Uterus (tissue), 4 donors: ENCODE data around the gene PRELID3B. TPM values are rescaled to one million over a fixed set of nuclear protein-coding genes. Genes with fewer than 3 reads are reported as not detected.
A peak's percentile ranks its signal among the peaks of the same experiment; 100 is the strongest.
"Not testable (repeated sequence)": the region's sequence is repeated elsewhere in the genome, so short reads cannot be mapped to it uniquely, and the experiment has no call there.

Experiments
- DNase-seq, 2 donors: peaks; one replicate each; pipeline ENCODE4 v3.0.0-alpha.2; 2019 to 2020
- H3K27ac ChIP-seq, 2 donors: fragments of 200-600 bp; sonication (generic); 1 replicate in 1 of 2; 2 replicates in 1 of 2; pipeline ENCODE4 v1.5.1; 2016 to 2018
- H3K27me3 ChIP-seq, 2 donors: fragments of 200-600 bp; sonication (generic); one replicate each; pipeline ENCODE4 v1.5.1; 2018 to 2019; ENCODE audit warnings: control low read depth in 1 of 2
- H3K36me3 ChIP-seq, 2 donors: fragments of 200-600 bp; sonication (generic); one replicate each; pipeline ENCODE4 v1.5.1; 2019; ENCODE audit warnings: control low read depth in 1 of 2
- H3K4me1 ChIP-seq, 2 donors: fragments of 200-600 bp; sonication (generic); one replicate each; pipeline ENCODE4 v1.5.1; 2018 to 2019; ENCODE audit warnings: control low read depth in 1 of 2
- H3K4me3 ChIP-seq, 2 donors: fragments of 200-600 bp; sonication (generic); 1 replicate in 1 of 2; 2 replicates in 1 of 2; pipeline ENCODE4 v1.5.1; 2018 to 2019; ENCODE audit warnings: mild to moderate bottlenecking in 1 of 2
- H3K9me3 ChIP-seq, 2 donors: fragments of 200-600 bp; sonication (generic); one replicate each; pipeline ENCODE4 v1.5.1; 2019; ENCODE audit warnings: control low read depth in 1 of 2
- POLR2A ChIP-seq, 2 donors: fragments of 450-650 bp; IDR thresholded peaks; one replicate each; pipeline ENCODE4 v1.6.1; 2016; ENCODE audit warnings: antibody characterized with exemption in 2 of 2, mild to moderate bottlenecking in 1 of 2, moderate library complexity in 1 of 2
- intact Hi-C: fragments of 100-400 bp; cut with DNase I; formaldehyde crosslinking; loops from one replicate; pipeline ENCODE4 v1.15.1; 2023; ENCODE audit warnings: low total_unique reads
- total RNA-seq, 4 donors: library from RNA; depleted of rRNA in 3 of 4; stranded (reverse); fragments of >200 nt in 3 of 4; gene quantifications; one replicate each; pipeline versions ENCODE4 v1.1.0 to v1.2.4, GENCODE V29; 2014 to 2023
- TF ChIP-seq, protein P1 (sequence below), 4 experiments: fragments of 200-600 bp in 2 of 4; fragments of 450-650 bp in 2 of 4; sonication (generic) in 2 of 4; IDR thresholded peaks; one replicate each; pipeline ENCODE4 v1.5.1; 2016 to 2019; ENCODE audit warnings: antibody characterized with exemption in 4 of 4, mild to moderate bottlenecking in 2 of 4, moderate library complexity in 1 of 4
- donor health status: DM: yes; HTN: yes; CAD: no.

Gene PRELID3B
- total RNA-seq, 4 donors from 2014 or later: 13.3 to 44.3 (median 31.9) TPM

DNA sequence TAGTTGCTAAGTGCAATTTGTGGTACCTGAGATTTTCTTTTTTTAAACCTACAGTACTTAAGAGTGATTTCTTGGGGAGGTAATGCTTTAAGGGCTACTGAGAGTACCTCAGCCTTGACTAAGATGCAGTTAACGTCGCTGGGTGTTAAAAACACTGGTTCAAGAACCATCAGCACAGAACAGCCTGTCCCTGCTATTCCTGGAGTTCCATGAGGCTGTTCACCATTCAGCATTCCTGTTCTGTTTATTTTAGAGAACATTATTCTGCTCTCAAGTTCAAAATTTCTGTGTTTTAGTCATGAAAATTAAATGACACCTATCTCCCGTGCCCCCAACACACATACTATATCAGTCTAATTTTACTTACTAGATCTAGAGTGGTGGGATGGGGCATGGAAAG is 1.7 kb upstream of the PRELID3B start:
- Histone ChIP-seq H3K9me3 (no peaks in the 10 kb centered on the region), H3K36me3 (no peaks in the 10 kb centered on the region), H3K4me3 (no peak overlapping the region), H3K27me3 (no peaks in the 10 kb centered on the region), H3K27ac (no peak overlapping the region), H3K4me1 (no peaks in the 10 kb centered on the region)
- TF ChIP-seq POLR2A (IDR thresholded peaks at IDR 0.05): no peak
- TF ChIP-seq, protein P1, sequence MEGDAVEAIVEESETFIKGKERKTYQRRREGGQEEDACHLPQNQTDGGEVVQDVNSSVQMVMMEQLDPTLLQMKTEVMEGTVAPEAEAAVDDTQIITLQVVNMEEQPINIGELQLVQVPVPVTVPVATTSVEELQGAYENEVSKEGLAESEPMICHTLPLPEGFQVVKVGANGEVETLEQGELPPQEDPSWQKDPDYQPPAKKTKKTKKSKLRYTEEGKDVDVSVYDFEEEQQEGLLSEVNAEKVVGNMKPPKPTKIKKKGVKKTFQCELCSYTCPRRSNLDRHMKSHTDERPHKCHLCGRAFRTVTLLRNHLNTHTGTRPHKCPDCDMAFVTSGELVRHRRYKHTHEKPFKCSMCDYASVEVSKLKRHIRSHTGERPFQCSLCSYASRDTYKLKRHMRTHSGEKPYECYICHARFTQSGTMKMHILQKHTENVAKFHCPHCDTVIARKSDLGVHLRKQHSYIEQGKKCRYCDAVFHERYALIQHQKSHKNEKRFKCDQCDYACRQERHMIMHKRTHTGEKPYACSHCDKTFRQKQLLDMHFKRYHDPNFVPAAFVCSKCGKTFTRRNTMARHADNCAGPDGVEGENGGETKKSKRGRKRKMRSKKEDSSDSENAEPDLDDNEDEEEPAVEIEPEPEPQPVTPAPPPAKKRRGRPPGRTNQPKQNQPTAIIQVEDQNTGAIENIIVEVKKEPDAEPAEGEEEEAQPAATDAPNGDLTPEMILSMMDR (IDR thresholded peaks at IDR 0.05): no peak
- DNase-seq: no peak
- intact Hi-C loops: no loop called here

DNA sequence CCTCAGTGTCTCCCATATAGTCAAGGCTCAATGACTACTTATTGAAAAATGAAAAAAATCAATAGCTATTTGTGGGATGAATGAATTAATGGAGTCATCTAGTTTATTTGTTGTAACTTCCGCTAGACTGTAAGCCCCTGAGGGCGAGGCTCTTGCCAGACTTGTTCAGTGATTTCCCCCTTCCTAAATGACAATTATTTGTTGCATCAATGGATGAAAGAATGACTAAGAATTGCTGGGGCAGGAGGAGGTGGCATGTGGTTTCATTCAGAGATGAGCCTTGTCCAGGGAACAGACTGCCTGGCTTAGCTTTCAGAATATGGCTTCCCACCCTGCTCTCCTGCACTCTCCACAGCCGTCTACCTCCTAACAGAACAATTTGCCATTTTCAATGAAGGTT is 1.1 kb upstream of the PRELID3B start:
- H3K36me3 ChIP-seq: no peaks in the 10 kb centered on the region
- intact Hi-C loops: no loop called here
- no peak overlapping the region for H3K4me3 ChIP-seq
- H3K27ac ChIP-seq: peak overlapping the region in 1 of 2 donors; percentile 3
- no peaks in the 10 kb centered on the region for H3K27me3 ChIP-seq
- no peaks in the 10 kb centered on the region for H3K9me3 ChIP-seq
- no peak for DNase-seq
- no peak for TF ChIP-seq POLR2A (IDR thresholded peaks at IDR 0.05)
- TF ChIP-seq, protein P1 (IDR thresholded peaks at IDR 0.05): no peak
- H3K4me1 ChIP-seq: no peaks in the 10 kb centered on the region

DNA sequence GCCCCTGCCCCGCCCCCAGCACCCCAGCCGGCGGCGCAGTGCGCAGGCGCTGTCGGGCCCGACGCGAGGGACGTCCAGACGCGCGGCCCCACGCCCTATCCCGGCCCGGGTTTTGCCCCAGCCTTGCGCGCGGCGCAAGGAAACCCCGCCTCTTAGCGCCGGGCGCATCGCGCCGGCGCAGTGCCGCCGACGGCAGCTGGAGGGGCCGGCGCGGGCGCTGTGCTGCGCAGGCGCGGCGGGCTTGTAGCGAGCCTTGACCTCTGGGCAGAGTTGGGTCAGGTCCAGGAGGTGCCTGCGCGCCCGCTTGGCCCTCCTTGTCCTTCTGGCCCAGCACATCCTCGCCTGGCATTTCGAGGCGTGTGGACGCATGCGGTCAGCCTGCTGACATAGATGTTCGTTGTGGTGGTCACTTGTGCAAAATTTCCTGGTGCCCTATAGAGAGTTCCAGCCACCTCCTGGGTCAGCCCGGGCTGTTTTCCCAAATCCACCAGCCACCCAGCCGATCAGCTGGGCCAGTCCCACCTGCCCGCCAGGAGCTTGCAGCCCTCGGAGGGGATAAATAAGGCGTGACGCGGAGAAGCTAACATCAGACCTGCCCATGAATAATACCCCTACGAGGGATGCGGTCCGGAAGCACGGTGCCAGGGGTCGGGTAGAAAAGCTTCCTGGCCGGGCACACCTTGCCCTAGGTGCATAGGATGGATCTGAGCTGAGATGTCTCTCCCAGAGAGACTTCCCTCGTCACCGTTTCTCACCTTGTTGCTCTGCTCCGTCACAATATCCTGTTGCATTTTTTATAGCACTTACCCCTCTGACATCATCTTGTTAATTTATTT is 428 bp upstream of the PRELID3B start:
- intact Hi-C loops: no loop called here
- no peaks in the 10 kb centered on the region for H3K4me1 ChIP-seq
- no peaks in the 10 kb centered on the region for H3K36me3 ChIP-seq
- peak overlapping the region; percentile 64 to 75 for H3K4me3 ChIP-seq
- no peaks in the 10 kb centered on the region for H3K9me3 ChIP-seq
- DNase-seq: peak; percentile 88 to 93
- TF ChIP-seq POLR2A (IDR thresholded peaks at IDR 0.05): peak in 1 of 2 donors; percentile 59
- TF ChIP-seq, protein P1 (IDR thresholded peaks at IDR 0.05): peak in 2 of 4 experiments; percentile 30 to 42
- H3K27ac ChIP-seq: peak overlapping the region; percentile 65 to 81
- no peaks in the 10 kb centered on the region for H3K27me3 ChIP-seq

DNA sequence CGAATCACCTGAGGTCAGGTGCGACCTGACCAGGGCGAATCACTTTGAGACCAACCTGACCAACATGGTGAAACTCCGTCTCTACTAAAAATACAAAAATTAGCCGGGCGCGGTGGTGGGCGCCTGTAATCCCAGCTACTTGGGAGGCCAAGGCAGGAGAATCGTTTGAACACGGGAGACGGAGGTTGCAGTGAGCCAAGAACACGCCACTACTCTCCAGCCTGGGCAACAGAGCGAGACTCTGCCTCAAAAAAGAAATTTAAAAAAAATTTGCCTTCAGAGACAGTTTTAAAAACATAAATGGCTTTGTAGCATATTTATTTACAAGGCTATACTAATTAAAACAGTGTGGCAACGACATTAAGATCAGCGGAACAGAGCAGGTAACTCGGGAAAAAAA is 1.1 kb downstream of the PRELID3B start:
- Histone ChIP-seq H3K4me3 (peak overlapping the region; percentile 64 to 75), H3K27ac (peak overlapping the region in 1 of 2 donors; percentile 81)
- DNase-seq, intact Hi-C loops, H3K36me3 ChIP-seq, H3K9me3 ChIP-seq, H3K27me3 ChIP-seq, H3K4me1 ChIP-seq: not testable (repeated sequence)

DNA sequence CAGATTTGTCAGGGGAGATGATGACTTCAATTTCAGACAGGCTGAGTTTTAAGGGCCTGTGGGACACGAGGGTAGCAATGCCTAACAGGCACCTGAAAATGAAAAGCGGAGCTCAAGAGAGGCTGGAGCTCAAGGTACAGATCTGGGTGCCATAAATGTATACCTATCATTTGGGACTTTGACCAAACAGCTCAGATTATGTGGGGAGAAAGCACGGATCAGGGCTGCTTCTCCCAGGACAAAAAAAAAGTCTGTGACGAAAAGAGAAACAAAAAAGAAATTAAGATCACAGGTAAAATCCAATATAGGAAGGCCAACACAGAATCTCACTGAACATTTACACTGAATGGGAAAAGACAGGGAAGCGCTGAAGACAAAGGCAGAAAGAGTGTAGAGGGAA is 1.9 kb downstream of the PRELID3B start:
- H3K27ac ChIP-seq: no peak overlapping the region
- H3K4me1 ChIP-seq: no peaks in the 10 kb centered on the region
- DNase-seq: no peak
- intact Hi-C loops: no loop called here
- H3K27me3 ChIP-seq: no peaks in the 10 kb centered on the region
- H3K4me3 ChIP-seq: no peak overlapping the region
- TF ChIP-seq POLR2A (IDR thresholded peaks at IDR 0.05): no peak
- TF ChIP-seq, protein P1 (IDR thresholded peaks at IDR 0.05): no peak
- no peaks in the 10 kb centered on the region for H3K36me3 ChIP-seq
- H3K9me3 ChIP-seq: no peaks in the 10 kb centered on the region
